ENCODE results near the gene GFI1. TPM values are rescaled to one million over a fixed set of nuclear protein-coding genes. Genes with fewer than 3 reads are reported as not detected.

Gene GFI1
- total and polyA plus RNA-seq, 2 donors (not counting 3 experiments of a cell fraction or from before 2014, with no cell fraction given), result 0.11 to 0.22 TPM

- ChIA-PET POLR2A (no interaction called here), CTCF (interaction anchor here (0.7 kb wide), 1 partner anchor 1832 kb away, joined by 4 read pairs; no protein-coding TSS in a partner anchor)
- H3K9me1 ChIP-seq (replicated peaks; ENCODE audit: control insufficient read depth, extremely low read depth, insufficient read depth, low read length), result no peaks in the 10 kb centered on the region
- H2AFZ ChIP-seq (ENCODE audit: low read depth, low read length), result no peak overlapping the region
- no peaks in the 10 kb centered on the region for H3K9me3 ChIP-seq (replicated peaks; ENCODE audit: control insufficient read depth, insufficient read depth, low read length)
- H3K4me3 ChIP-seq (replicated peaks in 1 of 3; ENCODE audit: insufficient read depth in 1 of 3, low read depth in 1 of 3, low read length in 3 of 3), result no peak overlapping the region
- dilution Hi-C loops (cut with MboI; ENCODE audit: extremely low pct_ligation_motif_present, low sequenced_read_pairs), result no loop called here
- DNase-seq (ENCODE audit: low read depth, low spot score) (no peak), FAIRE-seq (no peak)
- no TSS peak for BruUV-seq (replicated peaks)
- no peak overlapping the region for H3K27ac ChIP-seq (ENCODE audit: insufficient read depth, low read depth, low read length)
- H3K4me1 ChIP-seq (ENCODE audit: control insufficient read depth, extremely low read depth, insufficient read depth, low read length), result no peaks in the 10 kb centered on the region
- H3K4me2 ChIP-seq (ENCODE audit: insufficient read depth, low read length), result no peak overlapping the region
- H4K20me1 ChIP-seq (replicated peaks; ENCODE audit: control insufficient read depth, extremely low read depth, insufficient read depth, low read length), result no peaks in the 10 kb centered on the region
- no peaks in the 10 kb centered on the region for H3K36me3 ChIP-seq (ENCODE audit: control insufficient read depth in 2 of 2, extremely low read depth in 1 of 2, insufficient read depth in 2 of 2, low read length in 2 of 2)
- intact Hi-C loops (cut with micrococcal nuclease), result no loop called here
- H3K79me2 ChIP-seq (ENCODE audit: control insufficient read depth, insufficient read depth, low read length), result no peaks in the 10 kb centered on the region
- H3K27me3 ChIP-seq (ENCODE audit: control insufficient read depth in 2 of 2, insufficient read depth in 2 of 2, low read length in 2 of 2), result no peaks in the 10 kb centered on the region
- TF ChIP-seq CTCF (IDR thresholded peaks at IDR 0.05; ENCODE audit: extremely low read depth in 1 of 2, insufficient read depth in 1 of 2, low read depth in 1 of 2, low read length in 2 of 2) (no peak), GATA2 (IDR thresholded peaks at IDR 0.05; ENCODE audit: insufficient read depth, insufficient read length, low read depth, low read length) (no peak), POLR2AphosphoS5 (IDR thresholded peaks at IDR 0.05; ENCODE audit: insufficient read depth, low read depth, low read length) (no peak), POLR2A (IDR thresholded peaks at IDR 0.05; ENCODE audit: low read depth, low read length) (no peak), JUN (IDR thresholded peaks at IDR 0.05; ENCODE audit: borderline replicate concordance, insufficient read depth, insufficient read length, low read depth) (no peak), FOS (IDR thresholded peaks at IDR 0.05; ENCODE audit: borderline replicate concordance, insufficient read depth, low read length) (no peak), EZH2 (IDR thresholded peaks at IDR 0.05; ENCODE audit: borderline replicate concordance, low read depth, low read length, severe bottlenecking) (no peak), MAX (IDR thresholded peaks at IDR 0.05; ENCODE audit: insufficient read depth, insufficient read length) (no peak), MYC (IDR thresholded peaks at IDR 0.05; ENCODE audit: low read depth, low read length) (no peak)
- no peak overlapping the region for H3K9ac ChIP-seq (replicated peaks; ENCODE audit: extremely low read depth, insufficient read depth, low read length)
Observed at GRCh38 chr1:92519043-92519442, 32.3 kb upstream of the GFI1 start.
